Neural progenitor cell (in vitro differentiated cells): Measurements from ENCODE around the gene FHOD1.

Experiments
- EZH2 ChIP-seq: fragments of 200-600 bp; sonication (generic); IDR thresholded peaks from 2 replicates; pipeline ENCODE4 v1.6.1; 2017; ENCODE audit warnings: antibody characterized with exemption, mild to moderate bottlenecking, moderate library complexity
- EZH2phosphoT487 ChIP-seq: fragments of 200-600 bp; sonication (generic); IDR thresholded peaks from 2 replicates; pipeline ENCODE4 v1.6.1; 2017; ENCODE audit warnings: antibody characterized with exemption
- TF ChIP-seq, protein P1 (sequence below): fragments of 200-600 bp; sonication (generic); IDR thresholded peaks from 2 replicates; pipeline ENCODE4 v1.5.1; 2017; ENCODE audit warnings: antibody characterized with exemption, mild to moderate bottlenecking

DNA sequence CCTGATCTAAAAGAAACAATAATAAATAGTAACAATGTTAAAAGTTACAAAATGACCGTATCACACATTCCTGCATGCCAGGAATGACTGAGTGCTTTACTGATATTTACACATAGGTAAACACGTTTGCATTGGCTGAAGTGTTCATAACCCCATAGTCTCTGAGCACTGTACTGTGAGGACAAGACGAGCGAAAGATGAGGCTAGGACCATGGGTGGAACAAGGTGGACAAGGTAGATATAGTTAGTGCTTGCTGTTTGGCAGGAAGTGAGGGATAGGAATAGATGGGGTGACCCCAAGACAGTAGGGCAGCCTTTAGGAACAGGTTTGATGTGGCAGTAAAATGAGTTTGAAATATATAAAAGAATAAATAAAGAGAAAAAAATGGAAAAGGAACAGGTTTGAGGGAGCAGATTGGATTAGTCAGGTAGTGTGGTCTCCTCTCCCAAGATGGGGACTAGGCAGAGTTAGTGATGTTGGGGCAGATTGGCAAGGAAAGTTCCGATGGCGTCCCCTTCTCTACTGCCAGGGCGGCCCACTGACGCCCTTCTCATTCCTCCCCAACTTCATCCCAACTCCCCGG, 55.8 kb downstream of the FHOD1 start:
- TF ChIP-seq EZH2 (no peak), EZH2phosphoT487 (no peak)
- TF ChIP-seq, protein P1, sequence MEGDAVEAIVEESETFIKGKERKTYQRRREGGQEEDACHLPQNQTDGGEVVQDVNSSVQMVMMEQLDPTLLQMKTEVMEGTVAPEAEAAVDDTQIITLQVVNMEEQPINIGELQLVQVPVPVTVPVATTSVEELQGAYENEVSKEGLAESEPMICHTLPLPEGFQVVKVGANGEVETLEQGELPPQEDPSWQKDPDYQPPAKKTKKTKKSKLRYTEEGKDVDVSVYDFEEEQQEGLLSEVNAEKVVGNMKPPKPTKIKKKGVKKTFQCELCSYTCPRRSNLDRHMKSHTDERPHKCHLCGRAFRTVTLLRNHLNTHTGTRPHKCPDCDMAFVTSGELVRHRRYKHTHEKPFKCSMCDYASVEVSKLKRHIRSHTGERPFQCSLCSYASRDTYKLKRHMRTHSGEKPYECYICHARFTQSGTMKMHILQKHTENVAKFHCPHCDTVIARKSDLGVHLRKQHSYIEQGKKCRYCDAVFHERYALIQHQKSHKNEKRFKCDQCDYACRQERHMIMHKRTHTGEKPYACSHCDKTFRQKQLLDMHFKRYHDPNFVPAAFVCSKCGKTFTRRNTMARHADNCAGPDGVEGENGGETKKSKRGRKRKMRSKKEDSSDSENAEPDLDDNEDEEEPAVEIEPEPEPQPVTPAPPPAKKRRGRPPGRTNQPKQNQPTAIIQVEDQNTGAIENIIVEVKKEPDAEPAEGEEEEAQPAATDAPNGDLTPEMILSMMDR: no peak
